Right ventricle myocardium superior (tissue), 1 donor: ENCODE data around the gene ALOXE3. TPM values are rescaled to one million over a fixed set of nuclear protein-coding genes. Genes with fewer than 3 reads are reported as not detected.
"Not testable (repeated sequence)": the region's sequence is repeated elsewhere in the genome, so short reads cannot be mapped to it uniquely, and the experiment has no call there.

Experiments used
- ATAC-seq: fragments of 200-7000 bp; cut with Tn5 transposase; one replicate; pipeline ENCODE4 v1.9.1; 2020; ENCODE audit warnings: mild to moderate bottlenecking; ENCODE audit not compliant: poor library complexity
- DNase-seq: peaks from one replicate; pipeline ENCODE4 v3.0.0-alpha.2; 2020
- intact Hi-C: fragments of 100-400 bp; cut with DNase I; formaldehyde crosslinking; loops from one replicate; pipeline ENCODE4 v1.11.2; 2022
- total RNA-seq: library from RNA; stranded (reverse); fragmentation: NEBNext Ultra II Directional; extraction: Animal tissue kit (Norgen Biotek cat#: 25700); gene quantifications from one replicate; pipeline ENCODE4 v1.2.1, GENCODE V29; 2021
- donor health status: DM: no; HTN: yes; CAD: no; lungs with severe emphysema.

ALOXE3 gene
- total RNA-seq, 1 donor from 2014 or later = not detected

GRCh38 chr17:8080799-8081219 lies 37.5 kb downstream of the ALOXE3 start:
- ATAC-seq (no peak), DNase-seq (peak; percentile 37)
- intact Hi-C loops = no loop called here

- intact Hi-C loops = no loop called here
- DNase-seq = no peak
- ATAC-seq = peak; percentile 28
These were observed 38.0 kb downstream of the ALOXE3 start for GRCh38 chr17:8080208-8080798.

- peak; percentile 96 for ATAC-seq
- intact Hi-C loops = loop anchor here (10.0 kb wide), 1 partner anchor 215 kb away; the partner anchor contains the start of gene SLC25A35
- DNase-seq = peak; percentile 84
These were observed 38.8 kb downstream of the ALOXE3 start for GRCh38 chr17:8079291-8080207.

- DNase-seq, ATAC-seq: not testable (repeated sequence)
- intact Hi-C loops = loop anchor here (10.0 kb wide), 1 partner anchor 217 kb away; the partner anchor contains the start of gene SLC25A35
These were observed 40.4 kb downstream of the ALOXE3 start for GRCh38 chr17:8077939-8078338.

- intact Hi-C loops = loop anchor here (10.0 kb wide), 1 partner anchor 218 kb away; the partner anchor contains the start of gene SLC25A35
- peak; percentile 26 for DNase-seq
- no peak for ATAC-seq
These were observed 41.6 kb downstream of the ALOXE3 start for GRCh38 chr17:8076502-8077266.

- ATAC-seq (no peak), DNase-seq (peak; percentile 24)
- intact Hi-C loops = loop anchor here (10.0 kb wide), 1 partner anchor 219 kb away; the partner anchor contains the start of gene SLC25A35
These were observed 42.6 kb downstream of the ALOXE3 start for GRCh38 chr17:8075574-8076342.

GRCh38 chr17:8075081-8075480 lies 43.2 kb downstream of the ALOXE3 start:
- intact Hi-C loops = loop anchor here (10.0 kb wide), 1 partner anchor 220 kb away; the partner anchor contains the start of gene SLC25A35
- DNase-seq (peak; percentile 13), ATAC-seq (no peak)

GRCh38 chr17:8074554-8074953 lies 43.8 kb downstream of the ALOXE3 start:
- ATAC-seq (no peak), DNase-seq (peak; percentile 4)
- intact Hi-C loops = loop anchor here (10.0 kb wide), 1 partner anchor 220 kb away; the partner anchor contains the start of gene SLC25A35

GRCh38 chr17:8073627-8074484 lies 44.5 kb downstream of the ALOXE3 start:
- DNase-seq (peak; percentile 80), ATAC-seq (peak; percentile 71)
- intact Hi-C loops = loop anchor here (10.0 kb wide), 1 partner anchor 221 kb away; the partner anchor contains the start of gene SLC25A35

- intact Hi-C loops = loop anchor here (10.0 kb wide), 1 partner anchor 222 kb away; the partner anchor contains the start of gene SLC25A35
- DNase-seq (peak; percentile 41), ATAC-seq (peak; percentile 20)
These were observed 45.4 kb downstream of the ALOXE3 start for GRCh38 chr17:8072729-8073461.

- intact Hi-C loops = loop anchor here (10.0 kb wide), 1 partner anchor 222 kb away; the partner anchor contains the start of gene SLC25A35
- ATAC-seq (no peak), DNase-seq (peak; percentile 34)
These were observed 46.0 kb downstream of the ALOXE3 start for GRCh38 chr17:8072341-8072728.

- ATAC-seq (no peak), DNase-seq (peak; percentile 8)
- intact Hi-C loops = loop anchor here (10.0 kb wide), 1 partner anchor 223 kb away; the partner anchor contains the start of gene SLC25A35
These were observed 46.8 kb downstream of the ALOXE3 start for GRCh38 chr17:8071496-8071895.

- intact Hi-C loops = no loop called here
- ATAC-seq (no peak), DNase-seq (peak; percentile 17)
These were observed 48.8 kb downstream of the ALOXE3 start for GRCh38 chr17:8069587-8069860.

- peak; percentile 67 for DNase-seq
- ATAC-seq = peak; percentile 60
- intact Hi-C loops = no loop called here
These were observed 49.4 kb downstream of the ALOXE3 start for GRCh38 chr17:8068736-8069586.

GRCh38 chr17:8067806-8068205 lies 50.5 kb downstream of the ALOXE3 start:
- intact Hi-C loops = no loop called here
- no peak for ATAC-seq

More at GRCh38 chr17:8067806-8068205, 50.5 kb downstream of the ALOXE3 start:
- peak; percentile 21 for DNase-seq
